ENCODE results near the gene WDR59.
"Not testable (repeated sequence)": the region's sequence is repeated elsewhere in the genome, so short reads cannot be mapped to it uniquely, and the experiment has no call there.

Gene WDR59

DNA sequence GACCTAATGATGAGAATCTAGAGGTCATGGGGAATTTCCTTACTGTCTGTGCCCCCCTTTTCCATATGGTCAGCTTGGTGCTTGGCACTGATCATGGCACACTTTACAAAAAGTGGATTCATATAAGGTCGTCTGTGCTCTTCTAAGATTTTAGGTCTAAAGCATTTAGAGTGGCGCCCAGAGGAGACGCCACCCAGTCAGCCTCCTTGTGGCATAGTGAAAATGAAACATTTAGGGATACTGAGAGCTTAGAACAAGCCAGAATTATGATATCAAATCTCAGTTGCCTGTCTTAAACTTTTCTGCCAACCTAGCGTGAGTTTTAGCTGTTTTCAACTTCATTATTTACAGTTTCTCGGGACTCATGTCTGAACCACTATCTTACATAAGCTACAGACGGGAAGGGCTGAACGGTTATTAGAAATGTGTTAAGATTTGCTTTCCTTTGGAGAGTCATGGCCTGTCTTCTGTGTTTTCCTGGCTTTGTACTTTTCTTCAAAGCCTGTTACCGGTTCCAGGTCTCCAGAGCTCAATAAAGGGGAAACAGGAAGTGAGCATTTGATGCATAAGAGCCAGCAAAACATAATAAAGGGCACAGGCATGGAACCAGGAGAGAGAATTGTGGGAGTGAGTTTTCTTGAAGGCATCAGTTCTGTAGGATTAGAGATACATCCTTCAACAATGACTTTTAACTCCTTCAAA, 27.6 kb upstream of the WDR59 start:
- DNase-seq = no peak

DNA sequence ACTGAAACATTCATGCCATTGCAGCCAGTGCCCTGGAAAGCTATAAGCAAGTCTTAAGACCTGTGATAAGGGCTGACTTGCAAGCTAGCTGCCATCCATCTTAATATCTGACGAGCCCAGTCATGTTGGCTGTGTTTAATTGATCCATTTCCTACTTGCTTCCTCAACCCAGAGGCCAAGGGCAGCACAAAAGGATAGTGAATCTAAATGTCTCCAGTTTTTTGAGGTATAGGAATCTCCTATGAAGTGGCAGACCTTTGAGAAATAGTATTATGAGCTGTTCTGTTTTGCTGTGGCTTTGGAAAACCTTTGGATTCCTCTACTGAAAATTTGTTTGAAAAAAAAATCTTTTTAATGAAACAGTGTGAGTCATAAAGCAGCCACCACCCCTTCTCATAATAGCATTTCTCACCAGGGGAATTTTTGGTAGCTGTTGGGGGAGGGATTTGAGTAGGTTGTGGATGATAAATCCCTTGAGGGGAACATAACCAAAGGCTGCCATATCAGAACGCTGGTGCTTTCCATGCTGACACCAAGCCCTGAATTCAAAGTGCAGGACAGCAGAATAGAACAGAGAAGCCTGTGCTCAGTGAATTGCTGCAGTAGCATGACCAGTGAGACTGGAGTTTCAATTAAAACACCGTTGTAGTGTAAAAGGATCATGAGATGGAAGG, 26.8 kb upstream of the WDR59 start:
- DNase-seq = peak; percentile 35

DNA sequence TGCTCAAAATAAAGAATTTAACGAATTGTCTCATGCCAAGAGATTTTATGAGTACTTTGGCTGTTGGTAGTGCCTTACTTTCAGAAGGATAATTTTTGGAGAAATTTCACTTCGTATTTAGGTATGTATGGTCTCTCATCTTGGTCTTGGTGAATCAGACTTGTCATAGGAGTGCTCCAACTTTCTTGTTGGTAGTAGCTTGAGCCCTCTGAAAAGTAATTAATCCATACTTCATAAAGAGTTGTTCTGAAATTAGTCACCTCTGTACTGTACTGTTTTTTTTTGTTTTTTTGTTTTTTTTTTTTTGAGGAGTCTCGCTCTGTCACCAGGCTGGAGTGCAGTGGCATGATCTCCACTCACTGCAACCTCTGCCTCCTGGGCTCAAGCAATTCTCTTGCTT, 25.5 kb upstream of the WDR59 start:
- no peak for DNase-seq

DNA sequence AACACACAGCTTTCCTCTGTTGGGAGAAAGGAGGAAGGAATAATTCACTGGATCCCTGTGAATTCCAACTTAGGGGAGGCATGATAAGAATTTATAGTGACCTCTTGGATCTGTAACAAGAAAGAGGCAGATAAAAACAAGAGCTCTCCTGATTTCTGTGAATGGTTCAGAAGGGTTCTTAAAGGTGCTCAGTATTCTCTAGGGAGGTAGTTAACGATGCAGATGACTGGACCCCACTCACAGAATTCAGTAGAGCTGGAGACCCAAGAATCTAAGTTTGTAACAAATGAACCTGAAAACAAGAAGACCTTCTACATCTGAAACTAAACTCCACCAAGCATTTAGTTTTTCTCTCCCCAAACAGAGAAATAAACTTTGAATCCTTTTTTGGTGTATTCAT, 22.5 kb upstream of the WDR59 start:
- DNase-seq = no peak

DNA sequence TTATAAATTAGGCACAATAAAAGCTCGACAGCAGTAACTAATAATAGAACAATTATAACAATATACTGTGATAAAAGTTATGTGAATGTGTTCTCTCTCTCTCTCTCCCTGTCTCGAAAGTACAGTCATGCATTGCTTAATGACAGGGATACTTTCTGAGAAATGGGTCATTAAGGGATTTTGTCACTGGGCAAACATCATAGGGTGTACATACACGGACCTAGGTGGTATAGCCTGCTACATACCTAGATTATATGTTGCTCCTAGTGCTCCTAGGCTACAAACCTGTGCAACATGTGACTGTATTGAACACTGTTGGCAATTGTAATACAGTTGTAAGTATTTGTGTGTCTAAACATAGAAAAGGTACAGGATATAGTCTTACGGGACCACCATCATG, 20.8 kb upstream of the WDR59 start:
- no peak for DNase-seq

DNA sequence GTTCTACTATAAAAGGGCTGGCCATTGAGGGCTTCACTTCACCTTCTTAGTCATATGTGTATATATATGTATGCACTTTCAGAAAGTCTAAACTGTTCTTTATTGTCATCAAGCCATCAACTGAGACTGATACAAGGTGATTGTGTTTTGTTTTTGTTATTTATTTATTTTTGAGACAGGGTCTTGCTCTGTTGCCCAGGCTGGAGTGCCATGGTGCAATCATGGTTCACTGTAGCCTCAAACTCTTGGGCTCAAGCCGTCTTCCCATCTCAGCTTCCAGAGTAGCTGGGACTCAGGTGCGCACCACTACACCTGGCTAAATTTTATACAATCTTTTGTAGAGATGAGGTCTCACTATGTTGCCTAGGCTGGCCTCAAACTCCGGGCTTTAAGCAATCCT, 19.5 kb upstream of the WDR59 start:
- no peak for DNase-seq

DNA sequence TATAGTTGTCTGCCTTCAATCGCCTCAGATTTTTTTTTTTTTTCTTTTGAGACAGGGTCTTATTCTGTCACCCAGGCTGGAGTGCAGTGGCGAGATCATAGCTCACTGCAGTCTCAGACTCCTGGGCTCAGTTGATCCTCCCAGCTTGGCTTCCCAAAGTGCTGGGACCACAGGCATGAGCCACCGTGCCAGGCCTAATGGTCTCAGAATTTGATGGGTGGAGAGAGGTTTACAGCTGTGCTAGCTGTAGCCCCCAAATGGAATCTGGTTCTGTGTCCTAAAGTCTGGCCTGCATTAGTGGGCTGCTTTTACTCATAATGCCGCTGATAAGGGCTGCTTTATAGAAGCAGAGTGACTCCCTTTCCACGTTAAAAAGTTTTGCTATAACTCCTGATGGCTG, 19.0 kb upstream of the WDR59 start:
- no peak for DNase-seq

DNA sequence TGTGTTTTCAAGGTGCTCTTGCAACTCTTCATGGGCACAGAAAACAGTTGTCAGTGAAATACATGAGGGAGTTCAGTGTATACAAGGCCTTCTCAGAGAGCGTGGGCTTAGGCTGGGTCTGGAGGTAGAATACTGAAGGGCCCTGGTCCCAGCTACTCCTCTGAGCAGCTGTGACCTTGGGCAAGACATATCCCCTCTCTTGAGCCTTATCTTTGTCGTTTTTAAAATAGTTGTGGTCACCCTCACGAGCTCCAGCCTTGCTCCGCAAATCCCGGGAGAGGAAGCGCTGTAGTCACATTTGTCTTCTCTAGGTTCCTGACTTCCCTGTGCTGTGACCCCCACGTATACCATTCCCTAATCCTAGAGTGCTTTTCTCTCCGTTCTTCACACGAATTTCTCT, 17.6 kb upstream of the WDR59 start:
- no peak for DNase-seq

DNA sequence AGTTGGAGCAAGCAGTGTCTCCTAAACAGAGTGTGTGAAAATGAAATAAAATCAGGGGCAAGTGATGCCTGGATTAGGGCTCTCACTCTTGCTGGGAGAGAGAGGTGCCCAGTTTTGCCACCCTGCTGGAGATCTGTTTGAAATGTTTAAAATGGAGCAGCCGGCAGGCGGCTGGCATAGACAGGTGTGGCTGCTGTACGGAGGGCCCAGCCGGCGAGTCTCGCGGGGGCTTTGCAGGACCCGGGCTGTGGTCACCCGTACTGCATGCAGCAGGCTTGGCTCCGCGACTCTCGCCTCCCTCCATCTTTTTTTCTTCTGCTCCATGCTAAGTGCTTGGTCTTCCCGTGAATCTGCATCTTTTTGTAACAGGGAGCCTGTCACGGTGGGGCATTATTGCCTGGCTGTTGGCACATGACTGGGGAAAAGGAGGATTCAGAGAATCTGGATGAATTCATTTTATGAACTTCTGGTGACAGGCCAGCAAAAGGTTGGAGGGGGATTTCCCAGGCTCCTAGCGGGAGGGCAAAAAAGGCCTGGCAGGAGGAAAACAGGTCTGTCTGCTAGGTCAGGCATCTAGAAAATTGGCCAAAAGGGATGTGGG, 15.7 kb upstream of the WDR59 start:
- no peak for DNase-seq

DNA sequence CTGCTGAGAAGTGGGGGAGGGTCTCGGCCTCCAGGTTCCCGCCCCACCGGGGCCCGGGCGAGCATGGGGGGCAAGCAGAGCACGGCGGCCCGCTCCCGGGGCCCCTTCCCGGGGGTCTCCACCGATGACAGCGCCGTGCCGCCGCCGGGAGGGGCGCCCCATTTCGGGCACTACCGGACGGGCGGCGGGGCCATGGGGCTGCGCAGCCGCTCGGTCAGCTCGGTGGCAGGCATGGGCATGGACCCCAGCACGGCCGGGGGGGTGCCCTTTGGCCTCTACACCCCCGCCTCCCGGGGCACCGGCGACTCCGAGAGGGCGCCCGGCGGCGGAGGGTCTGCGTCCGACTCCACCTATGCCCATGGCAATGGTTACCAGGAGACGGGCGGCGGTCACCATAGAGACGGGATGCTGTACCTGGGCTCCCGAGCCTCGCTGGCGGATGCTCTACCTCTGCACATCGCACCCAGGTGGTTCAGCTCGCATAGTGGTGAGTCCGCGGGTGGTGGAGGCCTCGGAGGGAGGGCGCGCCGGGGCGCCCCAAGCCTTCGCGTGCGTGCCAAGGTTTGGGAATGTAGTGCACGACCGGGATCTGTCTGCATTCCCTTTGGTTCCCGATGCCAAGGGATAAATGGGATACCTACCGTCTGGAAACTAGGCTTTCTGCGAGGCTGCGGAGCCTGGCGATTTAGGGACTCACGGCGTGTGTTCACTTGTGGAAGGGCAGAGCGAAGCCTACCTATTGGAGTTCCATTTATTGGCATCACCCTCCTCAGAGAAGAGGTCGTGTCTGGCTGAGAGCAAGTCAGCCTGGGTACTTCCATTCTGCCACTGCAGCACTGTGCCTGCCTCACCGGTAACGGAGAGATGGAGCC, 14.9 kb upstream of the WDR59 start:
- DNase-seq = peak; percentile 54

DNA sequence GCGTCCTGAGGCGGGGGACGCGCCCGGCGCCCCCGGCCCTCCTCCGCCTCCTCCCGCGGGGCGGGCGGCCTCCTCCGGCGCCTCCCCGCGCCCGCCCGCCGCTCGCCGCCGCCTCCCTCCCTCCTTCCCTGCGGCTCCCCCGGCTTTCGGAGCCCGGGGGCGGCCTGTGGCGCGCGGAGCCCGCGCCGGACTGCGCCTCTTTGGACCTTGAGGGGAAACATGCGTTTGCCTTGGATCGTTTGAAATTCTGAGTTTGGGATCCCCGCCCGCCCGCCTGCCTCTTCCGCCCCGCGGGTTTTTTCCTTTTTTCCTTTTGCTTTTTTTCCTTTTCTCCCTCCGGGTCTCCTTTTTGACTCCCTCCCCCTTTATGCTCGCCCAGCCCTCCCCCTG, 14.3 kb upstream of the WDR59 start:
- no peak for DNase-seq

DNA sequence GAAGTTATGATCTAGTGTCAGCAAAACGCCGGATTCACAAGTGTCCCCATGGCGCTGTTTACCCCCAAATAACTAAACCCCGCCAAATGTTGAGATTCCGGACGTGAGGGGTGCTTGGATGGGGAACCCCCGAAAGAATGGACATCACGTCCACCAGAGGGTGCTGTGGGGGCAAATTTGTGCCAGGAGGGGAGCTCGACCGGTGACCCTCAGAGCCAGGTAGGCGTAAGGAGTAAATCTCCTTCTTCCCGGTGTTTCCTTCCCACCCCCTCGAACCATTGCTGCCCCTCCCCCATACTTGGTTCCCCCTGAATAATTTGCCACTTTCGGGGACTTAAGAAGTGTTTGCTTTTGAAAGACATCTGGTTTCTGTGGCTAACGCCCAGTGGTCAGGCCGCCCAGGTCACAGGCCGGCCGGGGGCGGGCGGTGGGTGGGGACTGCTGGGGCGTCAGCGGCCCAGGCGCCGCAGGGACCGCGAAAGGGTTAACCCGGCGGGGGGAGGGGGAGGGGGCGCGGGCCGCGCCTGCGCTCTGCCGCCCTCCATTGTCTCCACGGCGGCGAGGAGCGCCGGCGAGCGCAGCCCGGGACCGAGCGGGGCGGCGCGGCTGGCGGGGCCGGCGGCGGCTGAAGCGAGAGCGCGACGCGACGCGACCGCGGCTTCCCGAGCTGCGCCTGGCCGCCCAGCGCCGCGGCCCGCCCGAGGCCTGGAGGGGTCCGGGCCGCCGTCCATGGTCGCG, 13.7 kb upstream of the WDR59 start, which contains the start of gene ZNRF1:
Gene ZNRF1 (plus strand): TSS at position 544 of the 738 bp plus-strand sequence. CDS start 648 bp downstream, outside the sequence.
- DNase-seq = peak; percentile 82

DNA sequence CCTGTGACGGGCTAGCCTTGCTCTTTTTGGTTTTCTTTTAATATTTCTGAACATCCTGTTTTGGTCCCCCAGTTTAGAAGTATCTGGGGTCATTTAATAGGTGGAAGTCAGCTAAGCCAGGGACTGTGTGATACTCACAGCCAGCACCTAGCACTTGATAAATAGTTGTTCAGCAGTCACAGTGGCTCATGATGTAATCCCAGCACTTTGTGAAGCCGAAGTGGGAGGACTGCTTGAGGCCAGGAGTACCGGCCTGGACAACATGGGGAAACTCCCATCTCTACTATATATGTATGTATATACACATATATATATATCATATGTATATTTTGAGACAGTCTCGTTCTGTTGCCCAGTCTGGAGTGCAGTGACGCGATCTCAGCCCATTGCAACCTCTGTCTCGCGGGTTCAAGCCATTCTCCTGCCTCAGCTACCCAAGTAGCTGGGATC, 12.1 kb upstream of the WDR59 start:
- no peak for DNase-seq

DNA sequence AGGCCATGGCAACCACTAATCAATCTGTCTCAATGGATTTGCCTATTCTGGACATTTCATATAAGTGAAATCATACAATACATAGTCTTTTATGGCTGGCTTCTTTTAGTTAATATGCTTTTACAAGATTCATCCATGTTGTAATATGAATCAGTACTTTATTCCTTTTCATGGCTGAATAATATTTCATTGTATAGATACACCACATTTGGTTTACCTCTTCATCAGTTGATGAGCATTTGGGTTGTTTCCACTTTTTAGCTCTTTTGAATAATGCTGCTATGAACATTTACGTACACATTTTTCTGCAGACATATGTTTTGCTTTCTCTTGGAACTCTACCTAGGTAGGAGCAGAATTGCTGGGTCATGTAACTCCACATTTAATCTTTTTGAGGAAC, 11.1 kb upstream of the WDR59 start:
- no peak for DNase-seq

DNA sequence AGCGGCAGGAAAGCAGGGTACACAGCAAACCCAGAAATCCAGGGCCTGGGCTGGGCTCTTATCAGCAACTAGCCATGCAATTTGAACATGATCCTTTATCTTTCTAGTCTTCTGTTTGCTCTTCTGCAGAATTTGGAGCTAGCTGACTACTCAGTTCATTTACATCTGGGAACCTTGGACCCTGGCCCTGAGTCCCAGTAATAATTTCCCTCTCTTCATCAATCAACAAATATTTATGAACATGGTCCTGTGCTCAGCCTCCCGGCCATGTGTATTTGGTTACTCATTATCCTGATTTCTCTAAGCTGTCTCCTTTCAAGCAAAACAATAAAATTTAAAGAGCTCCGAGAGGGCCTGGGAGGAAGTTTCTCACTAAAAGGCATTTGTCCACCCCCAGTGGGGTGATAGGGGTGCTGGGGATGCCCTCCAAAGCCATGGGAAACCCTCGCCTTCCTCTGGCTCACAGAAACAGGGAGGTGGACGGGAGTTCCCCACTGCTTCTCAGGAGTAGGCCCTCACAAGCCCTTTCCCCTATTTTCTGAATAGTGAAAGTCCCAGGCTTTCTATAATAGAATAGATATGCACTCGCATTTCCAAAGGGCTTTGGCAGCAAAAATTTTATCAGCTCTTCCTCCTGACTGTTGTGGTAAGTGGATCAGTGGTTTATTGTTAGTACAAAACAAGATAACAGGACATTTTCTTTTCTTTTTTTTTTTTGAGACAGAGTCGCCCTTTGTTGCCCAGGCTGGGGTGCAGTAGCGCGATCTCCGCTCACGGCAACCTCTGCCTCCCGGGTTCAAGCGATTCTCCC, 6.9 kb upstream of the WDR59 start:
- DNase-seq = no peak

DNA sequence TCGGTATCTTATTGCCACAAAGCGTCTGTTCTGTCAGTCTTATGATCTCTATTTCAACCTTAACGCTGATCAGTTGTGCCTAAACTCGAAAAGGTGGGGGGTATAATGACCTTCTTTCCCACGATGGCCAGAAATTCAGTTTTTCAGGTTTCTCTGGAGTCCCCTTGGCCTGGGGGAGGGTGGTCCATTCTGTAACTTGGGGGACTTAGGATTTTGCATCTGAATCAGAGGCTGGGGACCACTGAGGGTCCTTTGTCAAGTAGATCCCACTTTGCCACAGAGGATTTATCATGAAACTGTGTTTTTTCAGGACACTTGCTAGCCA, 6.3 kb upstream of the WDR59 start:
- no peak for DNase-seq

DNA sequence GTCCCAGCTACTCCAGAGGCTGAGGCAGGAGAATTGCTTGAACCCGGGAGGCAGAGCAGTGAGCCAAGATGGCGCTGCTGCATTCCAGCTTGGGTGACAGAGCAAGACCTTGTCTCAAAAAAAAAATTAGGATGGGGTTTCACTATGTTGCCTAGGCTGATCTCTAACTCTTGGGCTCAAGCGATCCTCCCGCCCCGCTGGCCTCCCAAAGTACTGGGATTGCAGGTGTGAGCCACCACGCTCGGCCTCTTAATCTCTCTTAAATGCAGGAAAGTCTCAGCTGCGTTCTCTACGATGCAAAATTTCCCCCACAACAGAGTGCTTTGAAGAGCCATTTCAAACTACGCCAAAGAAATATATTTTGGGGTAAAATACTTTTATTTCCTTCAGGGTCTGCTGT, 5.9 kb upstream of the WDR59 start:
- no peak for DNase-seq

DNA sequence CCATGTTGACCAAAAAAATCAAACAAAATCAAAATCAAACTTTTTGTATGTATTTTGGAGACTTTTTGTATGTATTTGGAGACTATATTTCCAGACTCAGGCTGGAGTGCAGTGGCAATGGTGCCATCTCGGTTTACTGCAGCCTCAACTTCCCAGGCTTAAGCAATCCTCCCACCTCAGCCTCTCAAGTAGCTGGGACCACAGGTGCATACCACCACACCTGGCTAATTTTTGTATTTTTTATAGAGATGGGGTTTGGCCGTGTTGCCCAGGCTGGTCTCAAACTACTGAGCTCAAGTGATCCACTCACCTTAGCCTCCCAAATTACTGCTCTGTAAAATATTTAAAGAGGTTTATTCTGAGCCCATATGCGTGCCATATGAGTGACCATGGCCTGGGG, 4.9 kb upstream of the WDR59 start:
- not testable (repeated sequence) for DNase-seq

DNA sequence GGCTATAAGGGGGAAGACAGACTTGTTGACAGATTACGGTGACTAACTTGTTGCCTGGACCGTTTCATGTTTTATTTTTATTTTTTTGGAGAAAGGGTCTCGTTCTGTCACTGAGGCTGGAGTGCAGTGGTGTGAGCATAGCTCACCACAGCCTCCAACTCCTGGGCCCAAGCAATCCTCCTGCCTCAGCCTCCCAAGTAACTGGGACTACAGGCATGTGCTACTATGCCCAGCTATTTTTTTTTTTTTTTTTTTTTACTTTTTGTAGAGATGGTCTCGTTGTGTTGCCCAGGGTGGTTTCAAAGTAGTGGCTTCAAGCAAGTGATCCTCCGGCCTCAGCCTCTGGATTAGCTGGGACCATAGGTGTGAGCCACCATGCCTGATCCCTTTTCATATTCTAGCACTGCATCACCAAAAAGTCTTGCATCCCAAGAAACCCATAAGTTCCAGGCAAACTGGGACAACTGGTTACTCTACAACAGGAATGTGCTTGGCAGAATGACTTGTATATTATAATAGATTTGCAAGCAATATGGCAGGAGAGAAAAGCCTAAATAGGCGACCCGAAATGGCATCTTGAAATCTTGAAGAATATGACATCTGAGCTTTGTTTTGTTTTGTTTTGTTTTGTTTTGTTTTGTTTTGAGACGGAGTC, 2.2 kb upstream of the WDR59 start:
- no peak for DNase-seq

DNA sequence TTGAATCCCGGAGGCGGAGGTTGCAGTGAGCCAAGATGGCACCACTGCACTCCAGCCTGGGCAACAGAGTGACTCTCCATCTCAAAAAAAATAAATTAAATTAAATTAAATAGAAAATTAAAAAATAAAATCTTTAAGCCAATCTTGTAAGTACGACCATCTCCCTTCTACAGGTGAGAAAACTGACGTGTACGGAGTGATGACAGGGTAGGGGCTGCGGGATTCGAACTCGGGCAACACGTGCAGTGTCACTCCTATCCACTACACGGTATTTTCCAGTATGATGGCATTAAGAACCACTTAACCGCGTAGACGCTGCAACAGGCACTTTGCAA, 762 bp downstream of the WDR59 start:
- DNase-seq = no peak

DNA sequence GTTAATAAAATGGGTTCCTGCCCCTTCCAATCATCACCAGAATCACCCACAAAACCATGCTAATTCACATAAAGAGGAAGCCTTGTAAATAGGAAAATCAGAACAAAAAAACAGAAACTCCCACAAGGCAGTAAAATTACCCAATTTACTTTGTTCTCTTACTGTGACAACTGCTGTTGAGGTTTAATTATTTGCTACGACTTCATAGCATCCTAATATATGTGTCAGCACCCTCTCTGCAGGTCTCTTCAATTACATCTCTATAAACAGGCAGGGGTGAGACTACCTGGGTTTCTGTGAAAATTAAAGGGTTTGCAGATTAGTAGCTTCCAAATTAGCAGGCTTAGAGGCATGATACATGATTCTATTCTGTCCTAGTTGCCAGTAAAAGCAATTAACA, 2.7 kb downstream of the WDR59 start:
- DNase-seq = no peak

DNA sequence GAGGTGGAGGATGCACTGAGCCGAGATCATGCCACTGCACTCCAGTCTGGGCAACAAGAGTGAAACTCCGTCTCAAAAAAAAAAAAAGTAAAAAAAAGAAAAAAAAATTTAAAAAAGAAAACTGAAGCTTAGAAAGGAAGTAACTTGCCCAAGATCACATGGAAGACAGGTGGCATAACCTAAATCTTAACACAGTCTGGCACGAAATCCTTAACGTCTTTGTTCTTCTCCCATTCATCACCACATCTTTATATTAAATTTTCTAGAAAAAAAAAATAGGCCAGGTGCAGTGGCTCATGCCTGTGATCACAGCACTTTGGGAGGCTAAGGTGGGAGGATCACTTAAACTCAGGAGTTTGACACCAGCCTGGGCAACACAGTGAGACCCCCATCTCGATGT, 9.3 kb downstream of the WDR59 start:
- DNase-seq = no peak

Data from CD4-positive, alpha-beta T cell treated with Interleukin-15 for 1 hour (primary cell).